Stimulated activated CD8-positive, alpha-beta memory T cell treated with anti-CD3 and anti-CD28 coated beads, Interleukin-12 subunit alpha, Interleukin-12 subunit beta, amount 100 ng/mL, for 4 hours (primary cell): ENCODE data around the gene SIGLEC1.

Experiments used
- DNase-seq: peaks from one replicate; pipeline ENCODE4 v3.0.0-alpha.2; 2020; ENCODE audit warnings: low read depth

Gene SIGLEC1

GRCh38 chr20:3712279-3712873 lies at the start of gene SIGLEC1:
Gene SIGLEC1 (minus strand): TSS chr20:3712600. CDS start chr20:3707128, 5,472 bp downstream.
- DNase-seq = no peak

- no peak for DNase-seq
Measured at GRCh38 chr20:3760655-3761348, 48.4 kb upstream of the SIGLEC1 start.

- no peak for DNase-seq
Measured at GRCh38 chr20:3759884-3760283, 47.5 kb upstream of the SIGLEC1 start.

GRCh38 chr20:3759316-3759823 lies 47.0 kb upstream of the SIGLEC1 start:
- DNase-seq = no peak

- no peak for DNase-seq
Measured at GRCh38 chr20:3758566-3758965, 46.2 kb upstream of the SIGLEC1 start.

GRCh38 chr20:3757268-3757667 lies 44.9 kb upstream of the SIGLEC1 start:
- no peak for DNase-seq

- DNase-seq = no peak
Measured at GRCh38 chr20:3755814-3756480, 43.5 kb upstream of the SIGLEC1 start.

- DNase-seq = no peak
Measured at GRCh38 chr20:3755269-3755668, 42.9 kb upstream of the SIGLEC1 start.

GRCh38 chr20:3754276-3754630 lies 41.9 kb upstream of the SIGLEC1 start:
- no peak for DNase-seq

- no peak for DNase-seq
Measured at GRCh38 chr20:3753501-3754275, 41.3 kb upstream of the SIGLEC1 start.

GRCh38 chr20:3753098-3753497 lies 40.7 kb upstream of the SIGLEC1 start:
- DNase-seq = peak; percentile 10

GRCh38 chr20:3752386-3752759 lies 40.0 kb upstream of the SIGLEC1 start:
- no peak for DNase-seq

- peak; percentile 8 for DNase-seq
Measured at GRCh38 chr20:3751675-3752385, 39.4 kb upstream of the SIGLEC1 start.

GRCh38 chr20:3751305-3751674 lies 38.9 kb upstream of the SIGLEC1 start:
- DNase-seq = no peak

- DNase-seq = no peak
Measured at GRCh38 chr20:3749689-3750531, 37.5 kb upstream of the SIGLEC1 start.

- no peak for DNase-seq
Measured at GRCh38 chr20:3749087-3749688, 36.8 kb upstream of the SIGLEC1 start.

GRCh38 chr20:3748073-3748472 lies 35.7 kb upstream of the SIGLEC1 start:
- no peak for DNase-seq

GRCh38 chr20:3747471-3747870 lies 35.1 kb upstream of the SIGLEC1 start:
- DNase-seq = no peak

GRCh38 chr20:3745686-3746173 lies 33.3 kb upstream of the SIGLEC1 start:
- DNase-seq = no peak
